ENCODE results near the gene TUBB. TPM values are rescaled to one million over a fixed set of nuclear protein-coding genes. Genes with fewer than 3 reads are reported as not detected.
"Not testable (repeated sequence)": the region's sequence is repeated elsewhere in the genome, so short reads cannot be mapped to it uniquely, and the experiment has no call there.

Gene TUBB
- total and polyA plus RNA-seq, 7 donors: 136 to 487 (median 199) TPM

DNA sequence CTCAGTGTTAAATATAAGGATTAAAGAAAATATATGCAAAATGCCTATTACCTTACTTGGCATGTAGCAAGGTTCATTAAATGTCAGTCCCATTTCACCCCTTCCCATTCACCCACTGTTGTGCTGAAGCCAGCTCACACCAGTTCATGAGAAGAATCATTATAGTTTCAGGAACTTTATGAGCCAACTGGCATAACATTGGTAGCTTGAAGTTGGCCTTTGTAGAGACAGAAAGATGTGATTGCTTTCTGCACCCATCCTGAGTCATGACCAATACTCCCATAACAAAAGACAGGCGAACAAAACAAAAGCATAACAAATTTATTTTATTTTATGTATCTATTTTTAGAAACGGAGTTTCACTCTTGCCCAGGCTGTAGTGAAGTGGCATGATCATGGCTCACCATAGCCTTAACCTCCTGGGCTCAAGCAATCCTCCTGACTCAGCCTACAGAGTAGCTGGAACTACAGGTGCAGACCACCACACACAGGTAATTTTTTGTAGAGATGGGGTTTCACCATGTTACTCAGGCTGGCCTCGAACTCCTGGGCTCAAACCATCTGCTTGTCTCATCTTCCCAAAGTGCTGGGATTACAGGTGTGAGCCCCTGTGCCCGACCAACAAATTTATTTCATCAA, 41.8 kb downstream of the TUBB start:
- peaks cover 9% of the 10 kb centered on the region for H3K4me1 ChIP-seq
- H3K36me3 ChIP-seq (ENCODE audit: insufficient read depth in 1 of 2, low read depth in 1 of 2): no peaks in the 10 kb centered on the region
- WGBS, 3 donors: 89 to 96% (median 93%) methylated on average over 4 of the region's 4 CpGs
- intact Hi-C loops (cut with DNase I): no loop called here
- no peak for ATAC-seq
- TF ChIP-seq, protein P1, sequence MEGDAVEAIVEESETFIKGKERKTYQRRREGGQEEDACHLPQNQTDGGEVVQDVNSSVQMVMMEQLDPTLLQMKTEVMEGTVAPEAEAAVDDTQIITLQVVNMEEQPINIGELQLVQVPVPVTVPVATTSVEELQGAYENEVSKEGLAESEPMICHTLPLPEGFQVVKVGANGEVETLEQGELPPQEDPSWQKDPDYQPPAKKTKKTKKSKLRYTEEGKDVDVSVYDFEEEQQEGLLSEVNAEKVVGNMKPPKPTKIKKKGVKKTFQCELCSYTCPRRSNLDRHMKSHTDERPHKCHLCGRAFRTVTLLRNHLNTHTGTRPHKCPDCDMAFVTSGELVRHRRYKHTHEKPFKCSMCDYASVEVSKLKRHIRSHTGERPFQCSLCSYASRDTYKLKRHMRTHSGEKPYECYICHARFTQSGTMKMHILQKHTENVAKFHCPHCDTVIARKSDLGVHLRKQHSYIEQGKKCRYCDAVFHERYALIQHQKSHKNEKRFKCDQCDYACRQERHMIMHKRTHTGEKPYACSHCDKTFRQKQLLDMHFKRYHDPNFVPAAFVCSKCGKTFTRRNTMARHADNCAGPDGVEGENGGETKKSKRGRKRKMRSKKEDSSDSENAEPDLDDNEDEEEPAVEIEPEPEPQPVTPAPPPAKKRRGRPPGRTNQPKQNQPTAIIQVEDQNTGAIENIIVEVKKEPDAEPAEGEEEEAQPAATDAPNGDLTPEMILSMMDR (IDR thresholded peaks at IDR 0.05): no peak
- no peaks in the 10 kb centered on the region for H3K27me3 ChIP-seq (ENCODE audit: insufficient read depth in 3 of 3, low read length in 2 of 3)
- no peak overlapping the region for H3K4me3 ChIP-seq
- no peak overlapping the region for H3K27ac ChIP-seq
- DNase-seq: no peak
- H3K9me3 ChIP-seq: no peaks in the 10 kb centered on the region

DNA sequence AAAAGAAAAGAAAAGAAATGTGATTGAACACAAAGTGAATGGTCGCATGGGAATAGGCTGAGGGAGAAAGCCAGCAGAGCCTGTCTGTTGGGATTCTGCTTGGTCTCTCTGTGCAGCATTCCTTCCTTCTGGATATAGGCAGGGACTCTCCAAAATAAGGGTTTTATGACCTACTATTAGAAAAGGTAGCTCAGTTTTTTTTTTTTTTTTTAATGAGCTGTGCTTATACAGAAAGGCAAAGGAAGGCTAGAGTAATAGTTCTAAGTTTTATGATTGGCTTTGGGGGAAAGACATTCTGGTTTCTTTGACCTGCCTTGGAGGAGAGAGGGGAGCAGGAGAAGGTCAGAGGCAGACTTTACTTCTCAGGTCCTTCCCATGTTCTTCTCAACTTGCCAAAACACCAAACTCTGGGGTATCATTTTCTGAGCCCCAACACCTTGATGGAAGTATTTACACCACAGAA, 43.0 kb downstream of the TUBB start:
- ATAC-seq: no peak
- DNase-seq: no peak
- intact Hi-C loops (cut with DNase I): no loop called here
- no peaks in the 10 kb centered on the region for H3K36me3 ChIP-seq (ENCODE audit: insufficient read depth in 1 of 2, low read depth in 1 of 2)
- H3K27ac ChIP-seq: no peak overlapping the region
- TF ChIP-seq, protein P1 (IDR thresholded peaks at IDR 0.05): no peak
- 97 to 100% (median 98%) methylated on average over 1 of the region's 1 CpG for WGBS, 3 donors
- no peaks in the 10 kb centered on the region for H3K4me1 ChIP-seq
- no peaks in the 10 kb centered on the region for H3K9me3 ChIP-seq
- H3K27me3 ChIP-seq (ENCODE audit: insufficient read depth in 3 of 3, low read length in 2 of 3): no peaks in the 10 kb centered on the region
- H3K4me3 ChIP-seq: no peak overlapping the region

DNA sequence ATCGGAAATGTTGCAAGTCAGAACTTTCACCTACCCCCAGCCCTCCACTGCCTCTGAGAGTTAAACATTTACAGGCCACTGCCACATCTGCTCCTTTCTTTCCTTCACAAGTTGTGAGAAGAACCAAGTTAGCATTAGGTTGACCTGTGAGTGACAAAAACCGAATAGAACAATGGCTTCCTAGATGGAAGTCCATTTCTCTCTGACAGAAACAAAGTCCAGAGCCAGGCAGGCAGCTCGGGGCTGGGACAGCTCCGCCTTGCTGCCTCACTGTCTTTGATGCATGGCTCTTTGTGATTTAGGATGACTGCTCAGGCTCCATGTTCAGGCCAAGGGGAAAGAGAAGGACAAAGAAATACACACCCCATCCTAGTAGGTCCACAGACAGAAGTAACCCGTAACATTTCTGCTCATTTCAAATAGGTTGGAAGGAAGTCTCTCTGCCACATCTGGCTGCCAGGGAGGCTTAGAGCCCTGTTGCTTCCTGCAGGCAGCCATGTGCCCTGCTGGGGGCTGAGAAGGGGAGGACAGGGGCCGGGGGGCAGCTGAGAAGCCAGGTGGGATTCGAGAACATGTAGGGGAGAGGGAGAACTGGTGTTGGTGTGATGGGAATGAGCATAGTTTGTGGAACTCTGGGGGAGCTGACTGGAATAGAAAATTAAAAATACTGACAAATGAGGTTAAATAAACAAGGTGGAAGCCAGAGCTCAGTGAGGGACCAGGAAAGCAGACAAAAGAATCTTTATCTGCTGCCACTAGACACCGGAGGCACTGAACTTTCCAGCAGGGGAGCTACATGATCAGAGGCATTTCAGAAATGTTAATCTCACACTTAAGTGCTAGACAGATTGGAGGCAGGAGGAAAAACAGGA, 43.7 kb downstream of the TUBB start:
- no peak for ATAC-seq
- no peaks in the 10 kb centered on the region for H3K36me3 ChIP-seq (ENCODE audit: insufficient read depth in 1 of 2, low read depth in 1 of 2)
- H3K4me1 ChIP-seq: peaks cover 1% of the 10 kb centered on the region
- no peaks in the 10 kb centered on the region for H3K27me3 ChIP-seq (ENCODE audit: insufficient read depth in 3 of 3, low read length in 2 of 3)
- no peak overlapping the region for H3K27ac ChIP-seq
- no peak overlapping the region for H3K4me3 ChIP-seq
- TF ChIP-seq, protein P1 (IDR thresholded peaks at IDR 0.05): no peak
- no peak for DNase-seq
- WGBS, 3 donors: 49 to 64% (median 61%) methylated on average over 8 of the region's 8 CpGs
- intact Hi-C loops (cut with DNase I): no loop called here
- H3K9me3 ChIP-seq: no peaks in the 10 kb centered on the region

DNA sequence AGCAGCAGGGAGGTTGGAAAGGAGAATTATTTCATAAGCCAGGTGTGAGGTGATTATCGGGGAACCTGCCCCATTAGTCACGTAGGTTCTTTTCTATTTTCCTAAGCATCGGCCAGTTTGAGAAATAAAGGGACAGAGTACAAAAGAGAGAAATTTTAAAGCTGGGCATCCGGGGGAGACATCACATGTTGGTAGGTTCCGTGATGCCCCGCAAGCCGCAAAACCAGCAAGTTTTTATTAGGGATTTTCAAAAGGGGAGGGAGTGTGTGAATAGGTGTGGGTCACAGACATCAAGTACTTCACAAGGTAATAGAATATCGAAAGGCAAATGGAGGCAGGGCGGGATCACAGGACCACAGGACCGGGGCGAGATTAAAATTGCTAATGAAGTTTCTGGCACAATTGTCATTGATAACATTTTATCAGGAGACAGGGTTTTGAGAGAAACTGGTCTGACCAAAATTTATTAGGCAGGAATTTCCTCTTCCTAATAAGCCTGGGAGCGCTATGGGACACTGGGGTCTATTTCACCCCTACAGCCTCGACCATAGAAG, 44.4 kb downstream of the TUBB start:
- intact Hi-C loops (cut with DNase I); H3K4me3 ChIP-seq; ATAC-seq; H3K4me1 ChIP-seq; H3K9me3 ChIP-seq; H3K36me3 ChIP-seq (ENCODE audit: insufficient read depth in 1 of 2, low read depth in 1 of 2); H3K27me3 ChIP-seq (ENCODE audit: insufficient read depth in 3 of 3, low read length in 2 of 3); DNase-seq; H3K27ac ChIP-seq: not testable (repeated sequence)
- 65 to 75% (median 68%) methylated on average over 13 of the region's 13 CpGs for WGBS, 3 donors

DNA sequence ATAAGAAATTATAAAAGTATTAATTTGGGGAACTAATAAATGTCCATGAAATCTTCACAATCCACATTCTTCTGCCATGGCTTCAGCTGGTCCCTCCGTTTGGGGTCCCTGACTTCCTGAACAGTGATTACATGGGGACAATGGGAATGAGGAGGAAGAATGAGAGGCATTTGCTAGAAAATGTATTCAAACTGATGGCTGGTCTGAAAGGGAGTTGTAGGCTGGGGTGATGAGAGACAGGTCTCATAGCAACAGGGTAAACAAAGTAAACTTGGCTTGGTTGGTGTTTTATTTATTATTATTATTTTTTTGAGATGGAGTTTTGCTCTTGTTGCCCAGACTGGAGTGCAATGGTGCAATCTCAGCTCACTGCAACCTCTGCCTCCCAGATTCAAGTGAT, 45.3 kb downstream of the TUBB start:
- H3K4me3 ChIP-seq; H3K36me3 ChIP-seq (ENCODE audit: insufficient read depth in 1 of 2, low read depth in 1 of 2); intact Hi-C loops (cut with DNase I); ATAC-seq; H3K9me3 ChIP-seq; H3K27ac ChIP-seq; H3K27me3 ChIP-seq (ENCODE audit: insufficient read depth in 3 of 3, low read length in 2 of 3); DNase-seq: not testable (repeated sequence)
- WGBS, 3 donors: 63 to 71% (median 70%) methylated on average over 1 of the region's 1 CpG
- H3K4me1 ChIP-seq: peaks cover 16% of the 10 kb centered on the region
